Epithelial cell of umbilical artery (primary cell): Measurements from ENCODE around the gene TMEM33. TPM values are rescaled to one million over a fixed set of nuclear protein-coding genes. Genes with fewer than 3 reads are reported as not detected.

ENCODE experiments used
- total RNA-seq: library from RNA; depleted of rRNA; stranded (reverse); fragments of >200 nt; gene quantifications from 2 replicates; pipeline ENCODE4 v1.2.3, GENCODE V29; 2014

The TMEM33 gene, protein sequence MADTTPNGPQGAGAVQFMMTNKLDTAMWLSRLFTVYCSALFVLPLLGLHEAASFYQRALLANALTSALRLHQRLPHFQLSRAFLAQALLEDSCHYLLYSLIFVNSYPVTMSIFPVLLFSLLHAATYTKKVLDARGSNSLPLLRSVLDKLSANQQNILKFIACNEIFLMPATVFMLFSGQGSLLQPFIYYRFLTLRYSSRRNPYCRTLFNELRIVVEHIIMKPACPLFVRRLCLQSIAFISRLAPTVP
- 53.3 and 54.3 TPM in 2 replicates for total RNA-seq

DNA sequence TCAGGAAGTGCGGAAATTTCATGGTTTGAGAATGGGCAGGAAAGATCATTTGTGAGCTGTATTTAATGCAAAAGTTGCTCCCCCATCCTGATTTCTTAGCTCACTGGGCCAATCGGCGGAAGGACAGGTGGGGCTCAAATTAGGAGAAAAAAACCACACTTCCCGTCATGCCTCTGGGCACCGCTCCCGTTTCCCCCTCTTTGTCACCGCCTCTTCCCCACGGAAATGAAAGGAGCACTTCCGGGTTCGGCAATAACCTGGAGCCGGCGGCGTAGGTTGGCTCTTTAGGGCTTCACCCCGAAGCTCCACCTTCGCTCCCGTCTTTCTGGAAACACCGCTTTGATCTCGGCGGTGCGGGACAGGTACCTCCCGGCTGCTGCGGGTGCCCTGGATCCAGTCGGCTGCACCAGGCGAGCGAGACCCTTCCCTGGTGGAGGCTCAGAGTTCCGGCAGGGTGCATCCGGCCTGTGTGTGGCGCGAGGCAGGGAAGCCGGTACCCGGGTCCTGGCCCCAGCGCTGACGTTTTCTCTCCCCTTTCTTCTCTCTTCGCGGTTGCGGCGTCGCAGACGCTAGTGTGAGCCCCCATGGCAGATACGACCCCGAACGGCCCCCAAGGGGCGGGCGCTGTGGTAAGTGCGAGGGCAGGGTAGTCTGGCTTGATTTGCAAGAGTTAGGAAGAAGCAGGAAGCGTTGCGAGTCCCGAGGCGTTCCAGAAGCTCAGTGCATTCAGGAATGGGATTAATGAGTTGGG lies at the start of gene TMEM33:
Gene TMEM33, plus strand, starts transcription at position 529 of the 751 bp plus-strand sequence. Its CDS starts 56 bp downstream, at position 585.

DNA sequence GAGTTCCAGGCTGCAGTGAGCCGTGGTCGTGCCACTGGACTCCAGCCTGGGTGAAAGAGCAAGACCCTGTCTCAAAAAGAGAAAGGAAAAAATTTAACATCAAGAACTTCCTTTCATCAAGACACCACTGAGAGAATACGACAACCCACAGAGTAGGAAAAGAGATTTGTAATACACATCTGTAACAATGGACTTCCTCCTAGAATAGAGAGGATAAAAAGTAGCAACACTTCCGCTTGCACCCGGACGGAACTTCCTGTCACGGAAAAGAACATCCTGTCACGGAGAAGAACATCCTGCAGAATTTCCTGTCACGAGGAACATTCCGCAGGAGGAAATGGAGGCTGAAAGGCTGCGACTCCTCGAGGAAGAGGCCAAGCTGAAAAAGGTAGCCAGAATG lies 46.2 kb downstream of the TMEM33 start, which contains the start of gene DCAF4L1:
Gene DCAF4L1, plus strand, starts transcription at position 301 of the 400 bp plus-strand sequence. Its CDS starts 37 bp downstream, at position 338.

DNA sequence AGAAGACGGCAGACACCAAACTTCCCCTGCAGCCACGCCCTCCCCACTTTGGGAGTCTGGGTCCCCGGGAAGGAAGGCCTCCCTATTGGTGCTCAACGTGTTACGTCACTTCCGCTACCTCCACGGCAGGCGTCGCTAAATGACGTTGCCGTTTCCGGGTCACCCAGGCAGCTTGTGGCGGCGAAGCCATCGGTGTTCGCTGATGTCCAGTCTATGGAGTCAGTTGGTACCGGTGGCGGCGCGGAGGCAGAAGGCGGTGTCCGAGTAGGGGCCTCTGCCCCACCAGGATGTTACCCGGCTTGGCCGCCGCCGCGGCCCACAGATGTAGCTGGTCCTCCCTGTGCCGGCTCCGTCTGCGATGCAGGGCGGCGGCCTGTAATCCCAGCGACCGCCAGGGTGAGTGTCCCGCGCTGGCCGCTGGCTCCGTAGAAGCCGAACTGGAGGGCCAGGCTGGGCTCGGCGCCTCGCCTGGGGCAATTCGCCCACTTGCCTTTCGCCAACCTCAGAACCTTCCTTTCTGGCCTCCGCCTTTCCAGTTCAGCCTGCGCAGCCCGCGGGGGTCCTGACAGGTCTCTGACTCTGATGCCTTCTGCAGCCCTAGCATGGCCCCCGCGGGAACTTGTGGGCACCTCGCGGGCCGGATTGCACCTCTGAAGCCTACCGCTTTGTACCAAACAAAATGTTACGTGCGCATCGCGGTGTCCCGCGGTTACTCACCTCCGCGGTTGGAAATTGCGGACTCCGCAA lies 55.3 kb downstream of the TMEM33 start, which contains the start of gene SLC30A9:
Gene SLC30A9, plus strand, starts transcription at position 166 of the 747 bp plus-strand sequence. Its CDS starts 122 bp downstream, at position 288.

Other genes starting within 250 kb of the TMEM33 start
- gene PHOX2B, start 186.7 kb upstream of the TMEM33 start, total RNA-seq = not detected in 2 replicates
- gene DCAF4L1, start 46.3 kb downstream of the TMEM33 start, total RNA-seq = under 0.01 and 0.15 TPM in 2 replicates
- gene SLC30A9, start 55.1 kb downstream of the TMEM33 start, total RNA-seq = 70.8 and 81.0 TPM in 2 replicates
- gene BEND4, start 217.2 kb downstream of the TMEM33 start, total RNA-seq = 2.3 and 2.7 TPM in 2 replicates